ENCODE results near the gene ZBTB16. TPM values are rescaled to one million over a fixed set of nuclear protein-coding genes. Genes with fewer than 3 reads are reported as not detected.

ZBTB16 gene
- total RNA-seq, 1 experiment from 2014 or later: 0.21 TPM

GRCh38 chr11:114194702-114195101 lies 135.2 kb downstream of the ZBTB16 start:
- no peak for DNase-seq (ENCODE audit: low read depth, low spot score)
- H3K4me1 ChIP-seq (ENCODE audit: control insufficient read depth, insufficient read depth, low read length): no peaks in the 10 kb centered on the region
- no peaks in the 10 kb centered on the region for H3K9me3 ChIP-seq (ENCODE audit: control insufficient read depth, insufficient read depth, low read depth, low read length)
- POLR2A ChIA-PET: no interaction called here
- peaks cover 4% of the 10 kb centered on the region; the same call in 1 of the 2 replicates for H3K27me3 ChIP-seq (ENCODE audit: control insufficient read depth, insufficient read depth, low read length)
- TF ChIP-seq POLR2AphosphoS5 (IDR thresholded peaks at IDR 0.05; ENCODE audit: low read depth, low read length): no peak
- no peak for TF ChIP-seq TCF7L2 (IDR thresholded peaks at IDR 0.05; ENCODE audit: low read depth, low read length)
- TF ChIP-seq CTCF (IDR thresholded peaks at IDR 0.05): no peak
- no peak for TF ChIP-seq SIN3A (IDR thresholded peaks at IDR 0.05; ENCODE audit: borderline replicate concordance, insufficient read depth, low read depth, low read length)
- TF ChIP-seq REST (IDR thresholded peaks at IDR 0.05; ENCODE audit: insufficient read depth in 1 of 2, low read depth in 2 of 2, low read length in 1 of 2): no peak
- no TSS peak for BruUV-seq (replicated peaks)
- H3K27ac ChIP-seq (ENCODE audit: low read length): no peak overlapping the region
- intact Hi-C loops (cut with micrococcal nuclease; ENCODE audit: unreplicated experiment): no loop called here
- no peaks in the 10 kb centered on the region for H3K36me3 ChIP-seq (ENCODE audit: control insufficient read depth, insufficient read depth, low read length)
- in situ Hi-C loops (cut with HindIII; ENCODE audit: low pct_unique_long_range_greater_than_20kb, low sequenced_read_pairs): no loop called here
- no peak for ATAC-seq
- H3K4me3 ChIP-seq (ENCODE audit: low read depth in 2 of 2, low read length in 2 of 2): no peak overlapping the region
- CTCF ChIA-PET: no interaction called here

- peaks cover 4% of the 10 kb centered on the region; the same call in 1 of the 2 replicates for H3K27me3 ChIP-seq (ENCODE audit: control insufficient read depth, insufficient read depth, low read length)
- in situ Hi-C loops (cut with HindIII; ENCODE audit: low pct_unique_long_range_greater_than_20kb, low sequenced_read_pairs): no loop called here
- no peak overlapping the region for H3K4me3 ChIP-seq (ENCODE audit: low read depth in 2 of 2, low read length in 2 of 2)
- no peak overlapping the region for H3K27ac ChIP-seq (ENCODE audit: low read length)
- no peaks in the 10 kb centered on the region for H3K36me3 ChIP-seq (ENCODE audit: control insufficient read depth, insufficient read depth, low read length)
- intact Hi-C loops (cut with micrococcal nuclease; ENCODE audit: unreplicated experiment): no loop called here
- POLR2A ChIA-PET: no interaction called here
- ATAC-seq: no peak
- TF ChIP-seq POLR2AphosphoS5 (IDR thresholded peaks at IDR 0.05; ENCODE audit: low read depth, low read length) (no peak), CTCF (IDR thresholded peaks at IDR 0.05) (no peak), REST (IDR thresholded peaks at IDR 0.05; ENCODE audit: insufficient read depth in 1 of 2, low read depth in 2 of 2, low read length in 1 of 2) (no peak), TCF7L2 (IDR thresholded peaks at IDR 0.05; ENCODE audit: low read depth, low read length) (no peak), SIN3A (IDR thresholded peaks at IDR 0.05; ENCODE audit: borderline replicate concordance, insufficient read depth, low read depth, low read length) (no peak)
- no peaks in the 10 kb centered on the region for H3K4me1 ChIP-seq (ENCODE audit: control insufficient read depth, insufficient read depth, low read length)
- CTCF ChIA-PET: no interaction called here
- no TSS peak for BruUV-seq (replicated peaks)
- no peaks in the 10 kb centered on the region for H3K9me3 ChIP-seq (ENCODE audit: control insufficient read depth, insufficient read depth, low read depth, low read length)
- DNase-seq (ENCODE audit: low read depth, low spot score): no peak
Measured at GRCh38 chr11:114195151-114195550, 135.6 kb downstream of the ZBTB16 start.

All from Panc1 (cell line).